Tibial nerve (tissue), 4 donors: ENCODE data around the gene CHTOP.
A peak's percentile ranks its signal among the peaks of the same experiment; 100 is the strongest.

ENCODE experiments used
- EP300 ChIP-seq, 2 donors: sonication (generic); formaldehyde crosslinking; IDR thresholded peaks; one replicate each; pipeline ENCODE4 v1.6.1; 2017; ENCODE audit warnings: antibody characterized with exemption in 2 of 2, mild to moderate bottlenecking in 1 of 2
- TF ChIP-seq, protein P1 (sequence below), 5 experiments: fragments of 200-600 bp in 3 of 5; fragments of 450-650 bp in 2 of 5; sonication (generic) in 3 of 5; IDR thresholded peaks; one replicate each; pipeline ENCODE4 v1.5.1; 2016 to 2019; ENCODE audit warnings: antibody characterized with exemption in 5 of 5, mild to moderate bottlenecking in 3 of 5, moderate library complexity in 2 of 5

- TF ChIP-seq, protein P1, sequence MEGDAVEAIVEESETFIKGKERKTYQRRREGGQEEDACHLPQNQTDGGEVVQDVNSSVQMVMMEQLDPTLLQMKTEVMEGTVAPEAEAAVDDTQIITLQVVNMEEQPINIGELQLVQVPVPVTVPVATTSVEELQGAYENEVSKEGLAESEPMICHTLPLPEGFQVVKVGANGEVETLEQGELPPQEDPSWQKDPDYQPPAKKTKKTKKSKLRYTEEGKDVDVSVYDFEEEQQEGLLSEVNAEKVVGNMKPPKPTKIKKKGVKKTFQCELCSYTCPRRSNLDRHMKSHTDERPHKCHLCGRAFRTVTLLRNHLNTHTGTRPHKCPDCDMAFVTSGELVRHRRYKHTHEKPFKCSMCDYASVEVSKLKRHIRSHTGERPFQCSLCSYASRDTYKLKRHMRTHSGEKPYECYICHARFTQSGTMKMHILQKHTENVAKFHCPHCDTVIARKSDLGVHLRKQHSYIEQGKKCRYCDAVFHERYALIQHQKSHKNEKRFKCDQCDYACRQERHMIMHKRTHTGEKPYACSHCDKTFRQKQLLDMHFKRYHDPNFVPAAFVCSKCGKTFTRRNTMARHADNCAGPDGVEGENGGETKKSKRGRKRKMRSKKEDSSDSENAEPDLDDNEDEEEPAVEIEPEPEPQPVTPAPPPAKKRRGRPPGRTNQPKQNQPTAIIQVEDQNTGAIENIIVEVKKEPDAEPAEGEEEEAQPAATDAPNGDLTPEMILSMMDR (IDR thresholded peaks at IDR 0.05), result peak in 2 of 5 experiments; percentile 7 to 18
- TF ChIP-seq EP300 (IDR thresholded peaks at IDR 0.05), result no peak
Measured at GRCh38 chr1:153627715-153628626, 5.9 kb upstream of the CHTOP start, which contains the start of gene S100A1.
